ENCODE measurements around the gene SLC22A23. TPM values are rescaled to one million over a fixed set of nuclear protein-coding genes. Genes with fewer than 3 reads are reported as not detected.

Gene SLC22A23
- total RNA-seq, 1 experiment from 2014 or later: 8.2 TPM

- no peak for DNase-seq (ENCODE audit: low spot score)
These were observed 51.2 kb downstream of the SLC22A23 start for GRCh38 chr6:3405679-3406078.

- no peak for DNase-seq (ENCODE audit: low spot score)
These were observed 51.7 kb downstream of the SLC22A23 start for GRCh38 chr6:3405182-3405518.

DNA sequence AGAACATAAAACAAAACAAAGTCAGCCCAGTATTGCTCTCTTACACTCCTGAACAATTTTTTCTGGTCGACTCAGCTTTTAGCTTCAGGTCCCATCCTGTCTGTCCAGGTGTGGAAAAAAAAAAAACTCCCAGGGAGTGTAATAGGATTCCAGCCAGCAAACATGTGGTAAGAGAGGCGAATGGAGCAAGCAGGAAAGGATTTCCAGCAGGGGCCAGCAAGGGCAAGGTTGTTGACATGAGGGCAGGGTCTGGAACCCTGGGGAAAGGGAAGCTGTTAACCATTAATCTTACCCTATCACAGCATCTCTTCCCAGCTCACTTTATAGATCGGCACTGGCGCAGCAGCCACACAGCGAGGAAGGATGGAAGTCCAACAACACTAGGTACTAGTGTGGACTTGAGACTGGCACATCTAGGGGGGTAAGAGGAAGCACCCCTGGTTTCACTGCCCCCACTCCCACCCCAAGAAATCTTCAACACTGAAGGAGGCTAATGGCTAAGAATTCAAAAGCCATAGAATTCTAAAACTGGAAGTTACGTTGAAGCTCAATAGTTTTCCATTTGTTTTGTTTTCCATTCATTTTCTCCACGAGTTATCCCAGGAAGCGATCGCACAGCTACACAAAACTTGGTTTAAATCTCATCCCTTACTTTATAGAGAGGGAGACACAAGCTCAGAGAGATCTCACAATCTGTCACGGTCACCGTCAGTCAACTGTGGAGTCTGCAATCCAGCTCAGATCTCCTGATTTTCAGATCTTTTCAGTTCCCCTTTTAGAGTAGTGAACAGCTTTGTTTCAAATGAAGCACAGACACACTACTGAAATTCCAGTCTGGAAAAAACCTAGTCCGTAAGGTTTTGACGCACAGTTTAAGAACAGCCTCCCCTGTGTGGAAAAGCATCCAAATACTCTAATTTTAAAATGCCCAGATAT, 53.3 kb downstream of the SLC22A23 start:
- no peak for DNase-seq (ENCODE audit: low spot score)

DNA sequence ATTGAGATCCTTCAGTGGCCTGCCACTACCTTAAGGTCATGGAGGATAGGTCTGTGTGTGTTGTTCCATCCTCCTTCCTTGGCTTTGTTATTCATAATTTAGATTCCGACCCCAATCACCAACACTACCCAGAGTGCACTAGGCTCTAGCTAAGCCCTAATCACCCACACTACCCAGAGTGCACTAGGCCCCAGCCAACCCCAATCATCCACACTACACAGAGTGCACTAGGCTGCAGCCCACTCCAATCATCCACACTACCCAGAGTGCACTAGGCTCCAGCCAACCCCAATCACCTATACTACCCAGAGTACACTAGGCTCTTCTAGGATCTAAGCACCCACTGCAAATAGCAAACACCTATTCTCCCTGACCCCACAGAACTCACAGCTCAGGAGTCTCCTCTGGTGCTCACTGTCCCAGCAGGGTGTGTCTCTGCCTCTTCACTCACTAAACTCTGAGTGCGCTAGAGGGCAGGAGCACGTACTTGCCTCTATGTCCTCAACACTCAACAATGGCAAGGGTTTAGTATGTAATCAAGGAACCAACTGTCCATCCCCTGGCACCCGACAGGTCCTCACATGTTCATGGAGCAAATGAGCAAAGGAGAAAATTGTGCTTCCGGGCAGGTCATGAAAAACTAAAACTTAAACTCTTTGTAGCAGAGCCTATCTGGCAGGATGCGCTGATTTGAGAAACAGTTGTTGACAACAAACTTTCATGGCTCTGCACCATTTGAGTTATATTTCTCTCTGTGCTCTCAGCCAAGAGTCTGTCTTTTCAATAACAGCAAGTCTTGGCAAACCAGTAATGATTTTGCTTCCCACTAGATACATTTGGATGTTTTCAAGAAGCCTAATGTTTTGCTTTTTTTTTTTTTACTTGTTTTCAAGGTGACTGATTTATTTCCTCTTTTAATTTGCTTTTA, 54.3 kb downstream of the SLC22A23 start:
- DNase-seq (ENCODE audit: low spot score): no peak

DNA sequence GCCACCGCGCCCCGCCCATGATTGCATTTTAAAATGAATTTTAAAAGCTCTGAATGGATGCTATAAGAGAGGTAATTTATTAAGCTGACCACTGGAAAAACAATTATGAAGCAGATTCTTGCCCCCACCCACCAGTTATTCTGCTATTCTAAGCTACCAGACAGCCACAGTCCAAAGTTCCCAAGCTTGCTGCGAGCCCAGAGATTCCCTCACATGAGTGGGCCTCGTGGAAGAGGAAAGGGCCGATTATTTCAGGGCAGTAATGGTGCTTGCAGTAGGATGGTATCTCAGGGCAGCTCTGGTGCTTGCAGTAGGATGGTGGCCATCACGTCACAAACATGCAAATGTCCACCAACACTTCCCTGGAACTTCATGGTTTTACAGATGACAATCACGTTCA, 56.7 kb downstream of the SLC22A23 start:
- DNase-seq (ENCODE audit: low spot score): no peak

GRCh38 chr6:3398755-3399696, 57.8 kb downstream of the SLC22A23 start:
- DNase-seq (ENCODE audit: low spot score): no peak

DNA sequence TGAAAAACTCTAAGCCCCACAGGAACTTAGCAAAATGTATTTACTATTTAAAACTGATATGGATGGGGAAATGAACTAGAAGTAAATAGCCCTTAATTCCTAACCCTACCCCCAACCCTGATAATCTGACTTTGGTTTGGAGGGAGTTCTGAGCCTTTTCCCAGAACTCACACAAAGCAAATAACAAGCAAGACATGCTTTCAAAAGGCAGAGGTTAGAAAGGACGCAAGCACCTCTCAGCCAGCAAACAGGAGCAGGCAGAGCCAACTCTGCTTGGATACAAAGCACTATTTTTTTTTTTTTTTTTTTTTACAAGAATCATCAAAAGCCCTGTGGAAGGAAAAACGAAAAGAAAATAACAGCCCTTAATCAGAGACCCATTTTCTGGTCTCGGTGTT, 58.7 kb downstream of the SLC22A23 start:
- no peak for DNase-seq (ENCODE audit: low spot score)

DNA sequence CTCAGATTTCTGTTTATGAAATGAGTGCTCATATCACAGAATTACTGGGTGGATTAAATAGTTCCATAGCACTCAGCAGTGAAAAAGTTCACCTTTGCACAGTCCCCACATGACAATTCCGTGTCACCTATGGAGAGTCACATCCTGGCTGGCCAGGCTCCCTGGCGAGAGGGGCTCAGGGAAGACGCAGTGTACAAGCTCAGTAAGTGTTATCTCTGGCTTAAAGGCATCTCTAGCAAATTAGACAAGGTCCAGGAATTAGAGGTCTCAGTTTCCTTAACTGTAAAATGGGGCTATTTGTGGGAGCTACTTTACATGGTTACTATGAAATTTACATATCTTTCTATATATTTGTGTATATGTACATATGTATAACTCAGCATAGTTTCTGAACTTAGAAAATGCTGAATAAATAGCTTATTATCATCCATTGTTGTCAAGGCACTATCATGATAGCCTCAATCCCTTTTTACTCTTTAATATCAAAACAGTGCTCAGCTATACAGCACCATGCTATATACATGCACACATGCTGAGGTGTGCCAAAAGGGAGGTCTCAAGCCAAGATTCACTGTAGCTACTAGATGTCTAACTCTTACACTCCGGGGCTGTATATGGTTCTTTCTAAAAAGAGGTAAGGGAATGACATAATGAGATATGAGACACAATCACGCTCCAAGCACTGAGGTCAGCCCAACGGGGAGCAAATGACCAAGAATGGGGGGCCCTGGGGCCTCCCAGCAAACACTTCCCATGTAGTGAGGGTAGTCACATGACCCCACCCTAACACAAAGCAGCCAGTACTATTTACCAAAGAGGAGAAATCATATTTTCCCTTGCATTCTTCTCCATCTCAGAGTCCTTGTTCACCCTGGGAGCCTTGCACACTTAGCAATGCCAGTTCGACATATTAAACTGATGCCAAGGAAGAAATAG, 59.4 kb downstream of the SLC22A23 start:
- DNase-seq (ENCODE audit: low spot score): no peak

DNA sequence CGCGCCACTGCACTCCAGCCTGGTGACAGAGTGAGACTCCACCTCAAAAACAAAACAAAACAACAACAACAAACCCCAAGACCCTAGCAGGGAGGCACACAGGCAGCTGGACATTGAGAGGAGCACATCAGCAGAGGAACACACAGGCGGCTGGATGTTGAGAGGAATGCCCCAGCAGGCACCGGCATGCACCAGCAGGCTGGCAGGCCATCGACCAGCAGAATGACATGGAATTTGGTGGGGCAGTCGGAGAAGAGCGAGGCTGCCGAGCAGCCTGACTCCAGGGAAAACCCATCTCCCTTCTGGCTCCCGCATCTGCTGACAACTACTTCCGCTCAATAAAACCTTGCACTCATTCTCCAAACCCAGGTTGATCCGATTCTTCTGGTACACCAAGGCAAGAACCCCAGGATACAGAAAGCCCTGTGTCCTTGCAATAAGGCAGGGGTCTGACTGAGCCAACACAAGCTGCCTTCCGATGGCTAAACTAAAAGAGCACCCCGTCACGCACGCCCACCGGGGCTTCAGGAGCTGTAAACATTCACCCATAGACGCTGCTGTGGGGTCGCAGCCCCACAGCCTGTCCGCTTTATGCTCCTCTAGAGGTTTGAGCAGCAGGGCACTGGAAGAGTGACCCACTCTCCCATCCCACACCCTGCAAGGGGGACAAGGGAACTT, 60.2 kb downstream of the SLC22A23 start:
- DNase-seq (ENCODE audit: low spot score): no peak

DNA sequence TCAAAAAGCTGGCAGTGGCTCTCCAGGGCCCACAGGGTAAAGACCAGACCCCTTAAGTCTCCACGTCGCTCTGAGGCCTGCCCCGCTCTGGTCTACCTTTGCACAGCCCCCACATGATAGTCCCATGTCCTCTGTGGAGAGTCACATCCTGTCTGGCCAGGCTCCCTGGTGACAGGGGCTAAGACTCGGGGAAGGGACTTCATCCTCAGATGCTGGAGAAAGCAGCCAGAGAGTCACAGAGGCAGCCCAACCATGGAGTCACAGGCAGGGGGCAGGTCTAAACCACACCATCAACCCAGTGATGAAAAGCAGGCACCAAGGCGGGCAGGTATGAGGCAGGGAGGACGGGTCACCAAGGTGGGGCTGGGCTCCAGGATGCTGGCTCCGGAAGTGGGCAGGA, 62.2 kb downstream of the SLC22A23 start:
- no peak for DNase-seq (ENCODE audit: low spot score)

GRCh38 chr6:3393836-3394202, 63.0 kb downstream of the SLC22A23 start:
- DNase-seq (ENCODE audit: low spot score): no peak

DNA sequence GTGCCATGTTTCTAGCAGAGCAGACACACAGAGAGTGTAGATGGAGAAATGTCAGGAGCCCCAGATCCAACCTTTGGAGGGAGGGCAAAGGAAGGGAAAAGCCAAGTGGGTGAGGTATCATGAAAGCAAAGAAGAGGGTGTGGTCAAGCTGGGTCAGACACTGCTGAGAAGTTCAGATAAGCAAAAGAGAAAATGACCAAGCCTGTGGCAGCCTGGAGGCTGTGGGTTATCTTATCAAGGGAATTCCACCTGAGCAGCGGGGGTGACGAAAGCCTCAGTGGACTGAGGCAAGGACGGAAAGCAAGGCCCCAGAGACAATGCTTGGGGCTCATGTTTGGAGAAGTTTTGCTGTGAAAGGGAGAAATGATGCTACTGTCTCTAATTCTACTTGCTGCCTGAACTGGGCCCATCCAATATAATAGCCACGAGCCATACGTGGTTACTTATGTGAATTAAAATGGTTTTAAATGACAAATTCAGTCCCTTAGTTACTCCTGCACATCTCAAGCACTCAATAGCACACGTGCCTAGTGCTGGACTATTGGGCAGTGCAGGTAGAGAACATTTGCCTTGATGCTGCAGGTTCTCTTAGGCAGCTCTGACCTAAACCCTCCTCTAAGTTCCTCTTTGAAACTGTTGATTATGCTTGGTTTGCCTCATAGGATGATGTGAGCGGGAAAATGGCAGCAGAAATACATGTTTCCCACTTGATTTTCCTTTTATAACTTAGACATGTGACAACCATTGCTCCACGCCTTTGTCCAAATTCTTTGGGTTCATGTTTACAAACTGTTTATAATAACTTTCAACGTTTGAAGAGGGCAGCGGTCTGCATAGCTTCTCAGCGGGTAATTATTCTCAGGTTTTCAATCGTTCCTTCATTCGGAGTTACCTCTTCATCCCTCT, 63.7 kb downstream of the SLC22A23 start:
- DNase-seq (ENCODE audit: low spot score): peak; percentile 32

DNA sequence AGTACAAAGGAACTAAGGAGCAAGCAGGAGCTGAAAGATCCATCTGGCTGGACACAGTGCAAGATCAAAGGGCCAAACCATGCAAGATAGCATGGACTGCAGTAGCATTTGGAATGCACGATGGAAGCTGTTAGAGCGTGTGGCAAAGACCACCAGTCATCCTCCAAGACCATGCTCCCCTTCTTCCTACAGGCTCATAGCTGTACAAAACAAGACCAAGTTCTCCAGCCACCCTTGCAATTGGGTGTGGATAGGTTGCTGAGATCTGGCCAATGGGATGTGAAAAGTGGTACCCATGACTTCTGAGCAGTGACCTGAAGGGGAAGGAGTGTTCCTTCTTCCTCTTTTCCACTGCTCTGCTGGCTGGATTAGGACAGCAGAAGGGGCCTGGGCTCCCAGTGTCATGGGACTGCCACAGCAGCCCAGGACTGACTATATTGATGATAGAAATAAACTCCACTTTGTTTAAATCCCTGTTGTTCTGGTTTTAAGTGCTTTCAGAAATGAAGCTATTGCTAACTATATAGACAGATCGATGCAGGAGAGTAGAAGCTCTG, 64.9 kb downstream of the SLC22A23 start:
- DNase-seq (ENCODE audit: low spot score): no peak

DNA sequence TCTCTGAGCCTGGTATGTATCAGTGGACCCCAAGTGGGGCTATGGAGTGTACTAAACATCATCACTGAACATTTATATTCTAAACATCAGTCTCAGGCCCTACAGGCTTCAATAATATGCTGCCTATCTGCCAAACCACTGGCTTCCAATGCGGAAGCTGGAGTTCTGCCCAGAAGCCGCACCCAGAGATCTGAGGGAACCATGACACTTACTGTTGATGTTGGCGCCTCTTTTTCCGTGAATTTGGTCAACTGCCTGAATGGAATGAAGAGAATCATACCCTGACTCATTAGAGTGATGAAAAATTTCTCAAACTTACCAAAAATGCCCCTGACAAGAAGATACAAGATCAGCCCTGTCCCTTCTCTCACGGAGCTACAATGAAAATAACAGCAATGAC, 66.2 kb downstream of the SLC22A23 start:
- peak; percentile 95 for DNase-seq (ENCODE audit: low spot score)

- peak; percentile 72 for DNase-seq (ENCODE audit: low spot score)
These were observed 67.3 kb downstream of the SLC22A23 start for GRCh38 chr6:3389390-3390167.

DNA sequence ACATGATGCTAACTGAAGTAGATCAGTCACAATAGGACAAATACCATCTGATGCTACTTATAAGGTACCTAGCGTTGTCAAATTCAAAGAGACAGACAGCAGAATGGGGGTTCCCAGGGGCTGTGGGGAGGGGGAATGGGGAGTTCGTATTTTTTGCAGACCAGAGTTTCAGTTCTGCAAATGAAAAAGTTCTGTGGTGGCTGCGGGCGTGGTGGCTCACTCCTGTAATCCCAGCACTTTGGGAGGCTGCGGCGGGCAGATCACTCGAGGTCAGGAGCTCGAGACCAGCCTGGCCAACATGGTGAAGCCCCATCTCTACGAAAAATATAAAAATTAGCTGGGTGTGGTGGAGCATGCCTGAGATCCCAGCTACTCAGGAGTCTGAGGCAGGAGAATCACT, 68.1 kb downstream of the SLC22A23 start:
- no peak for DNase-seq (ENCODE audit: low spot score)

GRCh38 chr6:3386374-3386857, 70.4 kb downstream of the SLC22A23 start:
- DNase-seq (ENCODE audit: low spot score): no peak

Measured in A172 (cell line).